GM19193 (cell line): Measurements from ENCODE around the gene APIP.

ENCODE experiments used
- POLR2A ChIP-seq: IDR thresholded peaks from 4 replicates; pipeline ENCODE4 v1.6.1; 2011; ENCODE audit not compliant: insufficient read depth, insufficient read length; ENCODE audit errors: extremely low read depth

APIP gene

GRCh38 chr11:34936945-34937629 lies 20.9 kb upstream of the APIP start:
- no peak for TF ChIP-seq POLR2A

GRCh38 chr11:34929794-34930763 lies 13.9 kb upstream of the APIP start:
- no peak for TF ChIP-seq POLR2A

- TF ChIP-seq POLR2A, result no peak
Observed at GRCh38 chr11:34928960-34929680, 12.9 kb upstream of the APIP start.

- TF ChIP-seq POLR2A, result no peak
Observed at GRCh38 chr11:34928268-34928959, 12.2 kb upstream of the APIP start.

DNA sequence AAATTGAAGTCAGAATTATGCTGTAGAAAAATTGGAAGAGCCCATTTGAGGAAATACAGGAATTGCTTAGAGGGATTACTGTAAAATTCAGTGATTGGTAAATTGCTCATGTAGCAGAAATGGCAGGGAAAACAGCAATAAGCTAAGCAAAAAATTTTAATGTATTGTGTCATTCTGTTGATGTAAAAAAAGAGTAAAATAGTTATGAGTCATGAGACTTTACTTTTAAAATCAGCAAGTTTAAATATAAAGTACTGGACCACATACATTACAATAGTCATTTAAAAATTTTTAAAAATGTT lies 10.6 kb upstream of the APIP start:
- no peak for TF ChIP-seq POLR2A

DNA sequence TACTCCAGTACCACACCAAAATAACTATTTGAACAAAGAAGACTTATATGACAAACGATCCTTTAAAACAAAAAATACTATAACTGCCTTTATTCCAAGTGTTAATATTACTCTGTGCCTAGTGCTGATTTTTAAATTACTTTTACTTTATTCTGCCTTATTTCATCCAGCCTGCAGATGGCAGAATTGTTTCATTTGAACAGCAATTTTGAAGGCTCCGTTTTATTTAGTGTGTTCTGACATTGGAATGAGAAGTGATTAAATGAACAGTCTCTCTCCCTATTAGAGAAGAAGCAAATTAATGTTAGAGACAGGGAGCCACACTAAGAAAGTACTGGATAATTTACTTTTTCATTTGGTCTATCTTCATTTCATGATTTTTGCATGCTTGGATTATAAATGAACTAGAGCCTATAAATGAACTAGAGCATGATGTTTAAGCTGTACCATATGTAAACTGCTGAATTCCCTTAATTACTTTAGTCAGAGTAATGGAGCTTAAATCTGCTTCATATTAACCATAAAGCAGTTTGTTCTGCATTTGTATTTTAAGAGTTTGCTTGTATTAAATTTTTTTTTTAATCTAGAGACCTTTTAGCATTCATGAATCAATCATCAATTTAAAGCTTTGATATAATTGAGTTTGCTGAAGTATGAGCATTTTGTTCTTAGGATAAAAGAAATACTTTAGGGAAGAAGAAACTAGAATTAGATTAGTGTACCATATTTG lies 10.1 kb upstream of the APIP start:
- no peak for TF ChIP-seq POLR2A

DNA sequence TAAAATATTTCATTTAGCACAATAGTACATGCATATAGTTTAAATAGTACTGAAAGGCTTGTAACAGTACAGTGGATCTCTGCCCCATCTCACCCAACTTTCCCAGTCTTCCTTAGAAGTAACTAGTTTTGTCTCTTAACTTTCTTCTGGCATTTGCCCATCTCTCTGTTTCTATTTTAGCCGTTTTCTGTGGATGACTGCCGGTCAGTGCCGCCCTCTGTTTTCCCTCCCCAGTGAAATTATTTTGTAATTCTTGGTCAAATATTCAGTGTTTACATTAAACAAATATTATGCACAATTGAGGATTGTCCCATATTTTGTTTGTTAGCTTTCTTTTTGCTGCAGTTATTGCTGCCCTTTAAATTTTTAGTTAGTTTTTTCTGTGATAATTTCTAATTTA lies 8.5 kb upstream of the APIP start:
- TF ChIP-seq POLR2A, result no peak

GRCh38 chr11:34921156-34921555 lies 5.0 kb upstream of the APIP start:
- no peak for TF ChIP-seq POLR2A

- no peak for TF ChIP-seq POLR2A
Observed at GRCh38 chr11:34916843-34917770, 928 bp upstream of the APIP start.

DNA sequence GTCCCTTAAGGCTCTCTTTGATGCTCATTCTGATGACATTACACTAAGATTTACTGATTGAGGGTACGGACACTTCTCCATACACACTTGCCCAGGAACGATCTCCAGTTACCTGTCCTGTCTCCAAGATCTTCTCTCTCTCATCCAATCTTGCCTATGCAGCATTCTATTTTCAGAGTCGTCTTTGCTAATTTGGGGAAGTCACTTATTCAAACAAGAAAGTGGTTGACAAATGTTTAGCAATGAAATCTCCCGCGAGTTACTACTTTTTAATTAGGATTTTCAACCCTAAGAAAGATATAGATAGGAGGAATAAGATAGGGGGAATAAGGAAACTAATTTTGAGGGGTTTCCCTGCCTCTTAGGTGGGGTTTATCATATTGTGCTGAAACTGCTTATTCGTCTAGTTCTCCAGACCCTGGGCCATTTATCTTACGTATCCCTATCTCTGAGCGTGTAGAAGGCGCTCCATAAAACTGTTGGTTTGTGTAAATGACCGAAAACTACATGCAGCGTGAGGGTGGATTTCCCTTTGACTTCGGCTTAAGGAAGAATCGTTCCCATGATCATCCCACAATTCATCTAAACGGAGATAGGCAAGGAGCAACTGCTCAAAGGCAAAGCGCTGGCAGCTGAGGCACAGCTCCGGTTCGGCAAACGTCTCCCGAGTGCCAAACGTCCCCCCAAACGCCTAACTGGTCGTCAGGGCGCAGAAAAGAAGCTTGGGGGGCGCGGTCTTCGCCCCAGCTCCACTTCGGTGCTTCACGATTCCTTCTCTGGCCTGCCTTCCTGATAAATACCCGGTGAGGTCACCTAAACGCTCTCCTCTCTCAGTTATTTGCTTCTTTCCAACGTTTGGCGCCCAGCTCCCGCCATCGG lies 804 bp downstream of the APIP start:
- no peak for TF ChIP-seq POLR2A

- no peak for TF ChIP-seq POLR2A
Observed at GRCh38 chr11:34911676-34912075, 4.5 kb downstream of the APIP start.

DNA sequence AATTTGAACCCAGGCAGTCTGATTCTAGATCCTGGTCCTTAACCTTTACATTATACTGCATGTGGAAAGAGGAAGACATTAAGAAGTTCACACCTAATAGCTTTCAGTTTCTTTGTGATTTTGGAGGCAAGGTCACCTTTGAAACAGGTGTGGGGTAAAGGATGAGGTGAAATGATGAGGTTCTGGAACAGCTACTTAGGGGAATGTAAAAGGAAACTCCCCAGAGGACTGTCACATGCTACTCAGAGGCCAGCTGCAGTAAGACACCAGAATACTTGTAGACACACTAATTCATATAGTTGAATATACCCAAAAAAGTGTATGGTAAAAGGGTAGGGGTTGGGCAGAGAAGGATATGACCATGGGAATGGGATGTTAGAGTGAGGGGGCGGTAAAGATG lies 5.4 kb downstream of the APIP start:
- no peak for TF ChIP-seq POLR2A
